Central memory CD4-positive, alpha-beta T cell (primary cell): Measurements from ENCODE around the gene MEDAG.

Experiments used
- DNase-seq: peaks from one replicate; pipeline ENCODE4 v3.0.0; 2022
- total RNA-seq, 3 experiments: gene quantifications; one replicate each; lab custom pipeline; 2026; lab: John Stamatoyannopoulos, UW

Gene MEDAG
- total RNA-seq = 0 to 0.16 (median 0) reads per million in 3 experiments

GRCh38 chr13:30905932-30906383 is at the start of gene MEDAG:
Gene MEDAG, plus strand, starts transcription at chr13:30906271. Its CDS starts 245 bp downstream, at chr13:30906516.
- DNase-seq = no peak

GRCh38 chr13:30857018-30857417 is 49.1 kb upstream of the MEDAG start:
- no peak for DNase-seq

- DNase-seq = no peak
Observed at GRCh38 chr13:30857636-30858035, 48.4 kb upstream of the MEDAG start.

- DNase-seq = no peak
Observed at GRCh38 chr13:30859326-30859725, 46.7 kb upstream of the MEDAG start.

GRCh38 chr13:30861163-30861562 is 44.9 kb upstream of the MEDAG start:
- no peak for DNase-seq

- DNase-seq = no peak
Observed at GRCh38 chr13:30861836-30862467, 44.1 kb upstream of the MEDAG start.

GRCh38 chr13:30862707-30863106 is 43.4 kb upstream of the MEDAG start:
- DNase-seq = no peak

- DNase-seq = no peak
Observed at GRCh38 chr13:30863231-30863630, 42.8 kb upstream of the MEDAG start.

- DNase-seq = no peak
Observed at GRCh38 chr13:30863796-30864195, 42.3 kb upstream of the MEDAG start.

GRCh38 chr13:30864433-30865122 is 41.5 kb upstream of the MEDAG start:
- no peak for DNase-seq

- peak; percentile 23 for DNase-seq
Observed at GRCh38 chr13:30865123-30866049, 40.7 kb upstream of the MEDAG start.

- no peak for DNase-seq
Observed at GRCh38 chr13:30866677-30867076, 39.4 kb upstream of the MEDAG start.

GRCh38 chr13:30867089-30867669 is 38.9 kb upstream of the MEDAG start:
- DNase-seq = no peak

GRCh38 chr13:30868799-30869470 is 37.1 kb upstream of the MEDAG start:
- DNase-seq = no peak

- no peak for DNase-seq
Observed at GRCh38 chr13:30869491-30869890, 36.6 kb upstream of the MEDAG start.

GRCh38 chr13:30870049-30870884 is 35.8 kb upstream of the MEDAG start:
- DNase-seq = no peak

- no peak for DNase-seq
Observed at GRCh38 chr13:30870916-30871587, 35.0 kb upstream of the MEDAG start.

GRCh38 chr13:30871588-30872275 is 34.3 kb upstream of the MEDAG start:
- DNase-seq = no peak

GRCh38 chr13:30872276-30872594 is 33.8 kb upstream of the MEDAG start:
- no peak for DNase-seq
